GM12878 (cell line): ENCODE measurements around the gene CHAT. TPM values are rescaled to one million over a fixed set of nuclear protein-coding genes. Genes with fewer than 3 reads are reported as not detected.

Experiments
- ATAC-seq: fragments of 200-7000 bp; cut with Tn5 transposase; 3 replicates; pipeline ENCODE4 v1.9.1; 2020; ENCODE audit warnings: mild to moderate bottlenecking, moderate library complexity
- BruUV-seq: library from RNA; stranded (reverse); fragments of 400-500 nt; replicated peaks from 2 replicates; lab custom pipeline; 2021; lab: Mats Ljungman, UMichigan
- CTCF ChIA-PET: fragments of 300-600 bp; sonication (Branson Sonifier 250); formaldehyde crosslinking; extraction: SDS; loops from one replicate; lab custom pipeline; 2021; ENCODE audit warnings: inconsistent platforms; lab: Yijun Ruan, JAX
- POLR2A ChIA-PET: fragments of 350-600 bp; formaldehyde crosslinking; extraction: SDS; loops from one replicate; lab custom pipeline; 2021; ENCODE audit warnings: inconsistent platforms; lab: Charles Lee
- RAD21 ChIA-PET: fragments of 300-600 bp; sonication (Branson Sonifier 250); formaldehyde crosslinking; loops from one replicate; lab custom pipeline; 2023; ENCODE audit warnings: antibody characterized with exemption; ENCODE audit not compliant: unreplicated experiment; lab: Charles Lee
- SMC1A ChIA-PET: fragments of 300-600 bp; sonication (Branson Sonifier 250); formaldehyde crosslinking; loops from one replicate; lab custom pipeline; 2023; ENCODE audit not compliant: unreplicated experiment, uncharacterized antibody; lab: Charles Lee
- DNase-seq: peaks from one replicate; pipeline ENCODE4 v3.0.0-alpha.2; 2011; ENCODE audit warnings: low read depth, low spot score
- FAIRE-seq: peaks from 3 replicates; lab custom pipeline; 2011; peaks lifted over from hg19 to GRCh38; lab: Jason Lieb, UNC
- H2AFZ ChIP-seq: 2 replicates; pipeline ENCODE4 v1.6.0; 2011; ENCODE audit warnings: low read depth, low read length, control low read depth; ENCODE audit not compliant: control insufficient read depth
- H3K27ac ChIP-seq: 2 replicates; pipeline ENCODE4 v1.5.1; 2011; ENCODE audit warnings: control low read depth; ENCODE audit not compliant: control insufficient read depth, insufficient read depth
- H3K27me3 ChIP-seq, 2 experiments: replicated peaks in 1 of 2; 2 replicates each; pipeline versions ENCODE4 v1.6.0 to v1.6.1; 2011; ENCODE audit warnings: low read length in 1 of 2; ENCODE audit not compliant: control insufficient read depth in 2 of 2, insufficient read depth in 2 of 2
- H3K36me3 ChIP-seq, 2 experiments: 2 replicates each; pipeline ENCODE4 v1.5.1; 2011; ENCODE audit warnings: low read length in 1 of 2; ENCODE audit not compliant: control insufficient read depth in 2 of 2, insufficient read depth in 2 of 2
- H3K4me1 ChIP-seq: 2 replicates; pipeline ENCODE4 v1.6.1; 2011; ENCODE audit warnings: mild to moderate bottlenecking, low read length, moderate library complexity, mixed read lengths; ENCODE audit not compliant: control insufficient read depth, insufficient read depth
- H3K4me2 ChIP-seq: 2 replicates; pipeline ENCODE4 v1.6.0; 2011; ENCODE audit warnings: control low read depth; ENCODE audit not compliant: control insufficient read depth, insufficient read depth
- H3K4me3 ChIP-seq: fragments of 200-600 bp; sonication (generic); 2 replicates; pipeline ENCODE4 v1.5.1; 2016
- H3K79me2 ChIP-seq: 2 replicates; pipeline ENCODE4 v1.6.0; 2011; ENCODE audit warnings: low read length; ENCODE audit not compliant: control insufficient read depth, insufficient read depth
- H3K9ac ChIP-seq: 2 replicates; pipeline ENCODE4 v1.8.0; 2011; ENCODE audit warnings: low read length, control low read depth, mixed read lengths; ENCODE audit not compliant: control insufficient read depth, insufficient read depth
- H3K9me3 ChIP-seq: replicated peaks from 3 replicates; pipeline ENCODE4 v1.5.1; 2011; ENCODE audit warnings: mild to moderate bottlenecking, low read length; ENCODE audit not compliant: control insufficient read depth, insufficient read depth
- H4K20me1 ChIP-seq: 2 replicates; pipeline ENCODE4 v1.6.0; 2011; ENCODE audit not compliant: control insufficient read depth, insufficient read depth
- BCL11A ChIP-seq: IDR thresholded peaks from 2 replicates; pipeline ENCODE4 v1.6.1; 2011; ENCODE audit warnings: low read depth, low read length
- ESRRA ChIP-seq: IDR thresholded peaks from 2 replicates; pipeline ENCODE4 v1.6.1; 2012; ENCODE audit warnings: mild to moderate bottlenecking, low read length, improper control_type of control experiment
- HDAC6 ChIP-seq: fragments of 200-600 bp; sonication (generic); IDR thresholded peaks from one replicate; pipeline ENCODE4 v1.8.0; 2017; ENCODE audit warnings: antibody characterized with exemption; ENCODE audit not compliant: unreplicated experiment
- IRF5 ChIP-seq: fragments of 450-650 bp; IDR thresholded peaks from 2 replicates; pipeline ENCODE4 v1.6.1; 2017; ENCODE audit warnings: borderline replicate concordance
- PKNOX1 ChIP-seq: fragments of 450-650 bp; IDR thresholded peaks from 2 replicates; pipeline ENCODE4 v1.6.1; 2016; ENCODE audit warnings: mild to moderate bottlenecking
- PML ChIP-seq: IDR thresholded peaks from 2 replicates; pipeline ENCODE4 v1.6.1; 2012; ENCODE audit warnings: low read length, inconsistent platforms
- POU2F2 ChIP-seq: IDR thresholded peaks from 3 replicates; pipeline ENCODE4 v1.6.1; 2011; ENCODE audit warnings: low read depth, mild to moderate bottlenecking, low read length, borderline replicate concordance
- RBBP5 ChIP-seq: fragments of 200-600 bp; sonication (generic); conservative IDR thresholded peaks from 2 replicates; pipeline ENCODE4 v1.6.1; 2016
- SREBF2 ChIP-seq: IDR thresholded peaks from 2 replicates; pipeline ENCODE4 v1.6.1; 2012; ENCODE audit warnings: mild to moderate bottlenecking, low read length
- SUPT20H ChIP-seq: IDR thresholded peaks from 2 replicates; pipeline ENCODE4 v1.6.1; 2011; ENCODE audit warnings: low read depth, mild to moderate bottlenecking, low read length, moderate library complexity, borderline replicate concordance; ENCODE audit not compliant: control insufficient read depth
- TARDBP ChIP-seq: IDR thresholded peaks from 2 replicates; pipeline ENCODE4 v1.6.1; 2016; ENCODE audit warnings: borderline replicate concordance
- TBL1XR1 ChIP-seq: IDR thresholded peaks from 2 replicates; pipeline ENCODE4 v1.6.1; 2012; ENCODE audit warnings: low read depth, low read length, improper control_type of control experiment
- YBX1 ChIP-seq: fragments of 450-650 bp; IDR thresholded peaks from 2 replicates; pipeline ENCODE4 v1.6.1; 2016; ENCODE audit warnings: antibody characterized with exemption
- ZBED1 ChIP-seq: IDR thresholded peaks from 2 replicates; pipeline ENCODE4 v1.6.1; 2016; ENCODE audit warnings: borderline replicate concordance
- ZBTB33 ChIP-seq: fragments of 450-650 bp; IDR thresholded peaks from 2 replicates; pipeline ENCODE4 v1.6.1; 2017; ENCODE audit warnings: mild to moderate bottlenecking
- ZZZ3 ChIP-seq: IDR thresholded peaks from 2 replicates; pipeline ENCODE4 v1.6.1; 2011; ENCODE audit warnings: low read depth; ENCODE audit not compliant: control insufficient read depth, insufficient read length
- WGBS: methylation state at CpG from one replicate; pipeline ENCODE4 v1.1.6; 2016; ENCODE audit warnings: low lambda C conversion rate; ENCODE audit not compliant: insufficient replicate concordance, insufficient coverage; ENCODE audit errors: missing lambda C conversion rate; 5-methylcytosine and 5-hydroxymethylcytosine counted together
- in situ Hi-C: fragments of 300-500 bp; cut with MboI; formaldehyde crosslinking; loops from 9 replicates; pipeline ENCODE4 v1.14.3; 2018; ENCODE audit warnings: mixed read lengths
- intact Hi-C: fragments of 100-400 bp; cut with micrococcal nuclease; formaldehyde crosslinking; loops from one replicate; pipeline ENCODE4 v1.14.2; 2022; ENCODE audit not compliant: unreplicated experiment
- polyA plus RNA-seq, 11 experiments: library from polyadenylated mRNA; depleted of rRNA in 4 of 11; unstranded in 6 of 11; stranded (reverse) in 5 of 11; fragments of >200 nt; fragmentation: Nextera tagmentation in 4 of 11; fragmentation: Illumina TruSeq in 1 of 11; extraction: Ambion mirVana in 4 of 11; extraction: Trizol in 1 of 11; gene quantifications; 1 replicate in 1 of 11; 2 replicates in 10 of 11; pipeline versions ENCODE4 v1.2.1 to v1.2.3, GENCODE V29; 2011 to 2016; ENCODE audit warnings: inconsistent platforms in 2 of 11, missing spikeins in 2 of 11, low read depth in 1 of 11
- total RNA-seq, 4 experiments: library from RNA; depleted of rRNA in 3 of 4; stranded (reverse); fragments of >200 nt in 3 of 4; fragmentation: Illumina TruSeq in 1 of 4; extraction: Trizol in 1 of 4; gene quantifications; 2 replicates each; pipeline versions ENCODE4 v1.2.1 to v1.2.3, GENCODE V29; 2013 to 2021
- TF ChIP-seq, protein P1 (sequence below): fragments of 450-650 bp; IDR thresholded peaks from 2 replicates; pipeline ENCODE4 v1.6.1; 2018; ENCODE audit warnings: mild to moderate bottlenecking, low read depth, moderate library complexity; ENCODE audit not compliant: partially characterized antibody

The CHAT gene
- total and polyA plus RNA-seq, 10 of the 15 experiments (the other 5 are each of a cell fraction or from before 2014, with no cell fraction given), result not detected

- Histone ChIP-seq H3K27ac (no peak overlapping the region), H3K9ac (no peak overlapping the region), H3K4me3 (no peak overlapping the region), H3K4me2 (no peak overlapping the region), H4K20me1 (no peaks in the 10 kb centered on the region), H3K9me3 (no peaks in the 10 kb centered on the region), H3K36me3 (no peaks in the 10 kb centered on the region), H3K79me2 (no peaks in the 10 kb centered on the region), H3K4me1 (no peaks in the 10 kb centered on the region), H3K27me3 (no peaks in the 10 kb centered on the region), H2AFZ (no peak overlapping the region)
- ChIA-PET CTCF (interaction anchor here (1.6 kb wide), 1 partner anchor 10 kb away, joined by 5 read pairs; no protein-coding TSS in a partner anchor), SMC1A (no interaction called here), RAD21 (no interaction called here), POLR2A (no interaction called here)
- intact Hi-C loops (no loop called here), in situ Hi-C loops (no loop called here)
- DNase-seq, result no peak
- no peak for ATAC-seq
- TF ChIP-seq RBBP5 (no peak), PKNOX1 (no peak), ZBED1 (no peak), BCL11A (no peak), HDAC6 (no peak), IRF5 (no peak), TBL1XR1 (no peak), SUPT20H (no peak), PML (no peak), POU2F2 (no peak), ZZZ3 (no peak), ZBTB33 (no peak), TARDBP (no peak), ESRRA (no peak), SREBF2 (no peak), YBX1 (no peak)
- TF ChIP-seq, protein P1, sequence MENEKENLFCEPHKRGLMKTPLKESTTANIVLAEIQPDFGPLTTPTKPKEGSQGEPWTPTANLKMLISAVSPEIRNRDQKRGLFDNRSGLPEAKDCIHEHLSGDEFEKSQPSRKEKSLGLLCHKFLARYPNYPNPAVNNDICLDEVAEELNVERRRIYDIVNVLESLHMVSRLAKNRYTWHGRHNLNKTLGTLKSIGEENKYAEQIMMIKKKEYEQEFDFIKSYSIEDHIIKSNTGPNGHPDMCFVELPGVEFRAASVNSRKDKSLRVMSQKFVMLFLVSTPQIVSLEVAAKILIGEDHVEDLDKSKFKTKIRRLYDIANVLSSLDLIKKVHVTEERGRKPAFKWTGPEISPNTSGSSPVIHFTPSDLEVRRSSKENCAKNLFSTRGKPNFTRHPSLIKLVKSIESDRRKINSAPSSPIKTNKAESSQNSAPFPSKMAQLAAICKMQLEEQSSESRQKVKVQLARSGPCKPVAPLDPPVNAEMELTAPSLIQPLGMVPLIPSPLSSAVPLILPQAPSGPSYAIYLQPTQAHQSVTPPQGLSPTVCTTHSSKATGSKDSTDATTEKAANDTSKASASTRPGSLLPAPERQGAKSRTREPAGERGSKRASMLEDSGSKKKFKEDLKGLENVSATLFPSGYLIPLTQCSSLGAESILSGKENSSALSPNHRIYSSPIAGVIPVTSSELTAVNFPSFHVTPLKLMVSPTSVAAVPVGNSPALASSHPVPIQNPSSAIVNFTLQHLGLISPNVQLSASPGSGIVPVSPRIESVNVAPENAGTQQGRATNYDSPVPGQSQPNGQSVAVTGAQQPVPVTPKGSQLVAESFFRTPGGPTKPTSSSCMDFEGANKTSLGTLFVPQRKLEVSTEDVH, result no peak
- WGBS, result 7% methylated on average over 5 of the region's 5 CpGs
- no peak for FAIRE-seq
- BruUV-seq, result no TSS peak
Observed at GRCh38 chr10:49709934-49710333, 96.1 kb downstream of the CHAT start.
